ENCODE results near the gene LSM14B.
A peak's percentile ranks its signal among the peaks of the same experiment; 100 is the strongest.

Gene LSM14B

GRCh38 chr20:62182469-62183425, 60.5 kb downstream of the LSM14B start, which contains the start of gene MTG2:
TSS of gene MTG2 (plus strand) at chr20:62183028. CDS start at chr20:62193421, 10,393 bp downstream.
- Histone ChIP-seq H3K9me3 (ENCODE audit: insufficient read depth, low read depth, low read length) (no peaks in the 10 kb centered on the region), H3K27ac (ENCODE audit: low read length) (peak within 1 kb of the TSS; percentile 68), H3K4me1 (ENCODE audit: insufficient read depth, low read length) (peaks cover 9% of the 10 kb centered on the region; the same call in 1 of the 2 replicates), H3K27me3 (ENCODE audit: insufficient read depth, low read length) (no peaks in the 10 kb centered on the region), H3K9ac (ENCODE audit: low read depth, low read length) (peak within 1 kb of the TSS; percentile 98), H3K36me3 (ENCODE audit: insufficient read depth, low read depth, low read length) (peaks cover 23% of the 10 kb centered on the region), H3K4me3 (ENCODE audit: low read length) (peak within 1 kb of the TSS; percentile 95)

DNA sequence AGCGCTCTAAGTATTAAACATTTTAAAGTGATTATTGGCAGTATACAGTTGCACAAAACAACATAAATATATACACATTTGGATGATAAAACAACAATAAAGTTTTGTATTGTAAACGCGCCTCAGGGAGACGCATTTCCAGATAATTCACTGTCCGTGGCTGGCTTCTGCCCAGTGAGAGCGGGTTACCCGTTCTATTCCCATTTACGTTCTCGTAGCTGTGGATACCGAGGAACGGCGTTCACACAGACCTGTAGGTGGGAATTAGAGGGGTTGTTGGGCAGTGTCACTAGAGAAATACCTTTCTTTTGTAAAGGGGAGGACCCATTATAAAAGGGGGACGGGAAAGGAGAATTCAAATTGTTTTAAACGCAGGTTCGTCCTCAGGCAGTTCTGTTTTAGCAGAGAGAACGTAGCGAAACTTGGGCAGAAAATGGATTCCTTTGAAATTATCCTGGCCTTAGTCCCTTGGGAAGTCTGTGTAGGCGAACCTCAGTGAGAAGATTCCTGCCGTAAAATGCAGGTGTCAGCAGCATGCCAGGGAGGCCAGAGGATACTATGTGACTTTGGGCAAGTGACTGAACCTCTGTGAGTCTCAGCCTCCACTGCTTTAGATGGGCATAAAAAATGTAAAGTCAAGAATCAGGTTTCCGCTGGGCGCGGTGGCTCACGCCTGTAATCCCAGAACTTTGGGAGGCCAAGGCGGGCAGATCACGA, 61.3 kb downstream of the LSM14B start:
- Histone ChIP-seq H3K36me3 (ENCODE audit: insufficient read depth, low read depth, low read length) (peaks cover 23% of the 10 kb centered on the region), H3K9ac (ENCODE audit: low read depth, low read length) (peak overlapping the region; percentile 98), H3K4me3 (ENCODE audit: low read length) (peak overlapping the region; percentile 95), H3K27me3 (ENCODE audit: insufficient read depth, low read length) (no peaks in the 10 kb centered on the region), H3K4me1 (ENCODE audit: insufficient read depth, low read length) (peaks cover 9% of the 10 kb centered on the region; the same call in 1 of the 2 replicates), H3K27ac (ENCODE audit: low read length) (peak overlapping the region; percentile 68), H3K9me3 (ENCODE audit: insufficient read depth, low read depth, low read length) (no peaks in the 10 kb centered on the region)

Data from iPS-20b (cell line).